ENCODE results near the gene ARG2. TPM values are rescaled to one million over a fixed set of nuclear protein-coding genes. Genes with fewer than 3 reads are reported as not detected.

ARG2 gene
- polyA plus RNA-seq, 1 donor from 2014 or later = 204 TPM

GRCh38 chr14:67580336-67581171, 39.2 kb upstream of the ARG2 start:
- no peak overlapping the region for H2AFZ ChIP-seq (ENCODE audit: low read depth, low read length)
- H3K9me3 ChIP-seq (ENCODE audit: low read length) = no peaks in the 10 kb centered on the region
- no peak overlapping the region for H3K9ac ChIP-seq (ENCODE audit: low read length)
- no peak overlapping the region for H3K4me3 ChIP-seq (ENCODE audit: low read length)
- no peaks in the 10 kb centered on the region for H4K20me1 ChIP-seq (ENCODE audit: insufficient read depth)
- H3K27ac ChIP-seq (ENCODE audit: low read length) = no peak overlapping the region
- no peak overlapping the region for H3K4me2 ChIP-seq (ENCODE audit: low read length)
- no peaks in the 10 kb centered on the region for H3F3A ChIP-seq (ENCODE audit: insufficient read depth, low read length, poor library complexity, severe bottlenecking)
- peaks cover 7% of the 10 kb centered on the region for H3K36me3 ChIP-seq (ENCODE audit: insufficient read depth, low read length)
- TF ChIP-seq TAF1 (IDR thresholded peaks at IDR 0.05; ENCODE audit: low read depth) (no peak), SMC3 (conservative IDR thresholded peaks at IDR 0.05; ENCODE audit: poor library complexity) (no peak), EP300 (conservative IDR thresholded peaks at IDR 0.05; ENCODE audit: poor library complexity, severe bottlenecking) (no peak)
- no peaks in the 10 kb centered on the region for H3K27me3 ChIP-seq (ENCODE audit: insufficient read depth, low read depth, low read length)
- no peaks in the 10 kb centered on the region for H3K9me2 ChIP-seq (ENCODE audit: insufficient read depth, low read length)
- no peaks in the 10 kb centered on the region for H3K79me2 ChIP-seq (replicated peaks; ENCODE audit: insufficient read depth, low read length)

- Histone ChIP-seq H3K79me2 (replicated peaks; ENCODE audit: insufficient read depth, low read length) (no peaks in the 10 kb centered on the region), H3K9me2 (ENCODE audit: insufficient read depth, low read length) (no peaks in the 10 kb centered on the region), H3F3A (ENCODE audit: insufficient read depth, low read length, poor library complexity, severe bottlenecking) (no peaks in the 10 kb centered on the region), H3K27me3 (ENCODE audit: insufficient read depth, low read depth, low read length) (no peaks in the 10 kb centered on the region), H3K36me3 (ENCODE audit: insufficient read depth, low read length) (no peaks in the 10 kb centered on the region), H3K4me3 (ENCODE audit: low read length) (no peak overlapping the region), H3K9ac (ENCODE audit: low read length) (no peak overlapping the region), H3K27ac (ENCODE audit: low read length) (no peak overlapping the region), H3K4me2 (ENCODE audit: low read length) (no peak overlapping the region), H3K9me3 (ENCODE audit: low read length) (no peaks in the 10 kb centered on the region), H2AFZ (ENCODE audit: low read depth, low read length) (no peak overlapping the region), H4K20me1 (ENCODE audit: insufficient read depth) (no peaks in the 10 kb centered on the region)
- no peak for TF ChIP-seq TAF1 (IDR thresholded peaks at IDR 0.05; ENCODE audit: low read depth)
- no peak for TF ChIP-seq EZH2 (IDR thresholded peaks at IDR 0.05; ENCODE audit: borderline replicate concordance, insufficient read depth, low read length, poor library complexity, severe bottlenecking)
- TF ChIP-seq EP300 (conservative IDR thresholded peaks at IDR 0.05; ENCODE audit: poor library complexity, severe bottlenecking) = no peak
- no peak for TF ChIP-seq CTCF (IDR thresholded peaks at IDR 0.05; ENCODE audit: poor library complexity, severe bottlenecking)
- TF ChIP-seq MXI1 (conservative IDR thresholded peaks at IDR 0.05; ENCODE audit: poor library complexity, severe bottlenecking) = no peak
- TF ChIP-seq RAD21 (conservative IDR thresholded peaks at IDR 0.05) = no peak
- no peak for TF ChIP-seq SMC3 (conservative IDR thresholded peaks at IDR 0.05; ENCODE audit: poor library complexity)
- TF ChIP-seq POLR2AphosphoS5 (IDR thresholded peaks at IDR 0.05) = no peak
- TF ChIP-seq REST (IDR thresholded peaks at IDR 0.05; ENCODE audit: borderline replicate concordance) = no peak
Observed at GRCh38 chr14:67581643-67582042, 38.1 kb upstream of the ARG2 start.

Data from neural cell (in vitro differentiated cells).